DMS53 treated with DMSO at 0.1 percent for 48 hours (cell line): ENCODE results near the gene RBM4B.

Experiments used
- DNase-seq: peaks from one replicate; lab custom pipeline; 2025; ENCODE audit not compliant: unreplicated experiment; lab: John Stamatoyannopoulos, UW

The RBM4B gene

GRCh38 chr11:66707486-66707885 is 29.8 kb upstream of the RBM4B start:
- DNase-seq = no peak

DNA sequence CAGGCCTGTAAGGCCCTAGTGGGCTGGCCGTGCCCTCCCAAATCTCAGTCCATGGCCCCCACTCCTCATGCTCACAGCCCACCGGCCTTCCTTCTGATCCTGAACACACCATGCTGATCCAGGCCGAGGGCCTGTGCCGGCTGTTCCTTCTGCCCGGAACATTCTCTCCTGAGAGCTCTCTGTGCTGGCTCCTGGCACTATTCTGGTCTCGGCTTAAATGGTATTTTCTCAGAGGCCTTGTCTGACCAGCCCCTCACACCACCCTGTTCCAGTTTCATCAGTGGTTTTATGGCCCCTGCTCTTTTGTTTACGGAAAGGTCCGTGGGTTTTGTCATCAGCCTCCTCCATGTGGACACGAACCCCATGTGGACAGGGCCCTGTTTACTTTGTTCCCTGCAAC is 29.3 kb upstream of the RBM4B start:
- no peak for DNase-seq

- no peak for DNase-seq
Observed at GRCh38 chr11:66705587-66706335, 28.1 kb upstream of the RBM4B start.

DNA sequence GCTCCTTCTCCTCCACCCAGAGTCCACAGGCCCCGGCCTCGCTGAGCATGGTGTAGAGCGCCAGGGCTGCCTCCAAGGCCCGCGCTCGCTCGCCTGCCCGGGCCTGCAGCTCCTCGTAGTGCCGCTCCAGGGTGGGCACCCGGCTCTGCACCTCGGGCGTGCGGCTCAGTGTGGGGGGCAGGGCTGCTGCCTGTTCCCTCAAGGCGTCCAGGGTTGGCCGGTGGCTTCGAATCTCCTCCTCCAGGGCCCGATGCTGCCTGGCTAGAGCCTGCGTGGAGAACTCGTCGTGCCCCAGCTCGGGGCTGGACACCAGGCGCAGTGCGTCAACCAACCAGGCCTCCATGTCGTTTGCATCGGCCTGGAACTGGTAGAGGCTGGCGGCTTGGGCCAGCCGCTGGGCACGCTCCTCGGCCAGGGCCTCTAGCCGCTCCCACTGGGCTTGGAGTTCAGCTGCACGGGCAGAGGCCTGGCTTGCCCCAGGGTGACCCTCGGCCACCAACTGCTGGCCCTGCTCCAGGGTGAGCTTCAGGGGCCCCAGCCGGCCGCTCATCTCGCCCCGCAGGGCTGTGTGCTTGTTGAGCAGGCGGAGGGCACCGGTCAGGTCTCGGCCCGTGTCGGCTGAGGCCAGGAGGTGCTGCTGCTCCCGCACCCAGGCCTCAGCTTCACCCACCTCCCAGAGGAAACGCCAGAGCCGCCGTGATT is 27.1 kb upstream of the RBM4B start:
- DNase-seq = no peak

DNA sequence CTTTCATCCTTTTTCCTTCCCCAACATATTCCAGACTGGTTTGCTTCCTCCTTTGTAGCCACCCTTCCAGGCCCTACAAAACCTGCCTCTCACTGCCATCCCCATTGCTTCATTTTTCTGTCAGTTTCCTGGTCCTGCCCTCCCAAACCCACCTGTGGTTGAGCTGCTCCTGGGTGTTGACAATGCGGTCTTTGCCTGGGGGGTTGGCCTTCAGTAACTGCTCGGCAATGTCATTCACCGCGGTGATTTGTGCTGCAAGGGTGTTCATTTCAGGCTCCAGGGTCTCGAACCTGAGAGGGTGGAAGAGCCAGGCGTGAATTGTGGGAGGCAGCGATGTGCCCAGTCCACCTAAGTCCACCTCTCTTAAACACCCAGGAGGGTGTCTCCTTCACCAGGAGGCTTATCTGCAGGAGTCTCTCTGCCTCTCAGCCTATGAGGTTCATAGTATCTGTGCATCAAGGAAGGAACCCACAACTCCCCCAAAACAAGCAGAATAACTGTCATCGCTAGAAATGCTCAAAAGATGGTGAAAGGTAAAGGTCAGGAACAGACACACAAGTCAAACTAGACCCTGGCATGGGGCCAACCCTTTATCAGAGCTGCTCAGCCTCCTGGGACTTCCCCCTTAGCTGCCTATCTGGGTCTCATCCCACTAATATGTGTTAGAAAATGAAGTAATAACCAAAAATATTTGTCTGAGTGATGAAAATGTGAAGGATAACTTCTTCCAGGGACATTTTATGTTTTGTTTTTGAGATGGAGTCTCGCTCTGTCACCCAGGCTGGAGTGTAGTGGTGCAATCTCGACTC is 23.9 kb upstream of the RBM4B start:
- no peak for DNase-seq

- DNase-seq = no peak
Observed at GRCh38 chr11:66700742-66701141, 23.1 kb upstream of the RBM4B start.

GRCh38 chr11:66700337-66700736 is 22.6 kb upstream of the RBM4B start:
- no peak for DNase-seq

GRCh38 chr11:66698491-66698890 is 20.8 kb upstream of the RBM4B start:
- no peak for DNase-seq

- no peak for DNase-seq
Observed at GRCh38 chr11:66697988-66698387, 20.3 kb upstream of the RBM4B start.

- DNase-seq = no peak
Observed at GRCh38 chr11:66696146-66696545, 18.5 kb upstream of the RBM4B start.

DNA sequence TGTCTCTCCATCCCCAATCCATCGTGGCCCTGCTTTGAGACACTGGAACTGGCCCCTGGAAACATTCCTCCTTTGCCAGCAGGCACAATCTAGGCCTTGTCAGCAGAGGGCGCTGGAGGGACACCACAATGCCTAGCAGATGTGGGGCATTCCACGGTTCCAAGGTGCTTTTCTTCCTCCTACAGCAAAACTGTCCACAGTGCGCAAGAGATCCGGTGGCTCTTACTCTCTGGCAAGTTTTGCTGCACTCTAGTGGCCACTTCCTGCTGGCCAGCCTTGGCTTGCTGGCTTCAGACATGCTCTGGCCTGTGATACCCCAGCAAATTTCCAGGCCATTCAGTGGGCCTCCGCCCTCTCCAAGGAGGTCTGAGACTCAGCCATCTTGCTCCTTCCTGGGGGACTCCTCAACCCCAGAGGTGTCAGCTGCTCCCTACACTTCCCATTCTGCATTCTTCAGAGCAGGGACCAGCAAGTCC is 17.1 kb upstream of the RBM4B start:
- DNase-seq = peak; percentile 98

DNA sequence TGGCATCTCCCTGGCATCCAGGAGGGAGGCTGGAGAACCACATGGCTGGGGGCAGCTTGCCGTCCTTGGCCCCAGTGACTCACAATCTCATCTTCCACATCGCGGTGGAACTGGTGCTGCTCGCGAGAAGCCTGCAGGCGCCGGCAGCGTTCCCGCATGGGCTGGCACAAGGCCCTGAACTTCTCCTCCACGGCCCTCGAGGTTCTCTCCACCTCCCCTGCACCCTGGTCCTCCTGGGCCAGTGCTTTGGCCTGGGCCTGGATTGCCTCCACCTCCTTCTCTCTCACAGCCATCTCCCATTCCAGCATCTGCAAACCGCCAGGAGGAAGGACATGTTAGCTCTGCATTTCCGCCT is 16.3 kb upstream of the RBM4B start:
- DNase-seq = no peak

- DNase-seq = no peak
Observed at GRCh38 chr11:66693356-66694055, 15.8 kb upstream of the RBM4B start.

GRCh38 chr11:66692871-66693331 is 15.2 kb upstream of the RBM4B start:
- DNase-seq = no peak

GRCh38 chr11:66692446-66692845 is 14.8 kb upstream of the RBM4B start:
- no peak for DNase-seq

- DNase-seq = no peak
Observed at GRCh38 chr11:66691311-66691980, 13.8 kb upstream of the RBM4B start.

DNA sequence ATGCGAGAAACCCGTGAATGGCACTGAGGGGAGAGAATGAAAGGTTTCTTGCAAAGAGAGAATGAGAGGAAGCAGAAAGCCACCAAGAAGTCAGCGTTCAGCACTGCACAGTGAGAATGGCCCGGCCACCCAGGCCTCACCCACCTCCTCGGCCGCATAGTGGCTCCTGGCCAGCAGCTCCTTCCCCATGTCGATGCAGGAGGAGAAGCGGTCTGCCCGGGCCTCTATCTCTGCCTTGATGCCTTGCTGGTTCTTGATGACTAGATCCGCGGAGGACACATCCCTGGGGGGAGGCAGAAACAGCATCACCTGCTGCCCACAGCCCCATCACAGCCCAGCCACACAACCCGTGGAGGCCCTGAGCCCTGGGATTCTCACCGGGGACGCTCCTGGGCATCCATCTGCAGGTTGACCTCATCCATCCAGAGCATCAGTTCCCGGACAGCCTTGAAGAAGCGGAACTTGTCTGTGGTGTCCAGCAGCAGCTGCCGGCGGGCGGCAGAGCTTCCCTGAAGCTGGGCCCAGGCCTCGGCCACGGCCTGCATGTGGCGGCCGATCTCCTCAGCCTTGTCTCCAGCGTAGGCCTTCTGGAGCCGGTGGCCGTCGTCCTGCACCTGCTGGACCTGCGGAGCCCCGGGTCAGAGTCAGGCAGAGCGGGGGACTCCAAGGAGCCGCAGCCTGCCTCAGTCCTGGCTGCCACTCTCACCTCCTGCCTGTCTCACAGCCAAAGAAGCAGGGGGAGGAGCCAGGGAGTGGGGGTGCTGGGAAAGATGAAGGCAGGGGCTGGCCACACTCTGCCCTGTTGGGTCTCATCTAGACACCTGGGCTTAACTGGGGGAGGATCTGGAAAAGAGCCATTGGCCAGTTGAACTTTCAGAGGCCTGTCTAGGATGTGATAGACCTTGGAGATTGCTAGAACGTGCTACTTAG is 12.2 kb upstream of the RBM4B start:
- no peak for DNase-seq

DNA sequence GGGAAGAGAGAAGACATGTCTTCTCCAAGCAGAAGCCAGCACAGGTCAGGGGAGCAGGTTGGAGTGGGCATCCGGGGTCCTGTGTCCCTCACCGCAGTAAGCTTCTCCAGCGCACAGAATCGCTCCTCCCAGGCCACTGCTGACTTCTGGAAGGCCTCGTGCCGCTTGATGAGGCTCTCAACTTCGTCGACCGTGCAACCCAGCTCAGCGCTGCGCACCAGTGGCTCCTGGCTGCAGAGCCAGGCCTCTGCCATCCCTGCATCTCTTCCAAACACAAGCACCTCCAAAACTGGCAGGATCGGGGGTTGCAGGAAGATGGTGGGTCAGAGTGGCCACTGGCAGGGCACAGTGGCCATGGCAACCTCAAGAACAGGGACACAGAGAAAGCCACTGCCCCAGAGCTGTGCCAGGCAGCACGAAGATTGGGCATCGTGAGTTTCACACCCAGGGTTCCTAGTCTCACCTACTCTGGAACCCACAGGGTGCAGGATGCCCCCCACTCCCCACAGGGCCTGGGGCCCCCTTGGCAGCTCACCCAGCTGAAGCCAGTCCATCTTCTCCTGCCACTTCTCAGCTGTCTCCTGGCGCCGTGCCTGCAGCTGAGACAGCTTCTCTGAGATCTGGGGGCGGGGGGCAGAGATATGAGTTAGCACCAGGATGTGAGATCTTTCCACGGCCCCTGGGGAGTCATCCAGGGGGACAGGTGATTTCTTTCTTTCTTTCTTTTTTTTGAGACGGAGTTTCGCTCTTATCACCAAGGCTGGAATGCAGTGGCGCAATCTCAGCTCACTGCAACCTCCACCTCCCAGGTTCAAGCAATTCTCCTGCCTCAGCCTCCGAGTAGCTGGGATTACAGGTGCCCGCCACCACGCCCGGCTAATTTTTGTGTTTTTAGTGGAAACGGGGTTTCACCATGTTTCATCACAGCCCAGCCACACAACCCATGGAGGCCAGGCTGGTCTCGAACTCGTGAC is 11.2 kb upstream of the RBM4B start:
- no peak for DNase-seq
